ENCODE measurements around the gene CRX.

DNA sequence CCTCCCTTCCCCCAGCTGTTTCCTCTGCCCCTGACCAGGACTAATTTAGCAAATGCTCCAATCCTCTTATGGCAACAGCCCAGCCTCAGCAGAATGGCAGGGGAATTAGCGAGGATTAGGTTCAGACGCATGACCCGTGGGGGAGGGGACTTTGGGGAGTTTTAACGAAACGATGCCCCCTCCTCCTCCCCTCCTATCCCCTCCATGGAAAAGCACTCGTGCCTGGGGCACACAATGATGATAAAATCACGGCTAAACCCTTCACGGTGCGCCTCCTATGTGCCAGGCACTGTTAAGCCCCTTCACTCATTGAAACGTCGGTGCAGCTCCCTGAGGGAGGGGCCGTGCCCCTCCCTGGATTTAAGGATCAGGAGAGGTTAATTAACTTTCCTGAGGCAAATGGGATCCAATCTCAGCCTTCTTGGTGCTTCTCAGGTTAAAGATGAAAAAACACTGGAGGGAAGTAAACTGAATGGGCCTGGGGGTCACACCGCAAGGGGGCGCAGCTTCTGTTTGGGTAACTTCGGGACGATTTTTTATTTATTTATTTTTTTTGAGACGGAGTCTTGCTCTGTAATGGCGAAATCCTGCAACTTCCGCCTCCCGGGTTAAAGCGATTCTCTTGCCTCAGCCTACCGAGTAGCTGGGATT is 27.2 kb downstream of the CRX start:
- TF ChIP-seq EZH2 (IDR thresholded peaks at IDR 0.05; ENCODE audit: insufficient read depth, poor library complexity, severe bottlenecking) = peak; percentile 40
- no peak for TF ChIP-seq EZH2phosphoT487 (IDR thresholded peaks at IDR 0.05; ENCODE audit: insufficient read depth, low read depth)

Data from GM23248 (cell line).